HG03060 (cell line): ENCODE measurements around the gene TAF5L.
"Not testable (repeated sequence)": the region's sequence is repeated elsewhere in the genome, so short reads cannot be mapped to it uniquely, and the experiment has no call there.

Source experiments
- ATAC-seq: cut with Tn5 transposase; IDR thresholded peaks from one replicate; pipeline ENCODE4 v1.9.1; 2021; ENCODE audit warnings: low read depth, moderate number of reproducible peaks; ENCODE audit not compliant: unreplicated experiment

Gene TAF5L

DNA sequence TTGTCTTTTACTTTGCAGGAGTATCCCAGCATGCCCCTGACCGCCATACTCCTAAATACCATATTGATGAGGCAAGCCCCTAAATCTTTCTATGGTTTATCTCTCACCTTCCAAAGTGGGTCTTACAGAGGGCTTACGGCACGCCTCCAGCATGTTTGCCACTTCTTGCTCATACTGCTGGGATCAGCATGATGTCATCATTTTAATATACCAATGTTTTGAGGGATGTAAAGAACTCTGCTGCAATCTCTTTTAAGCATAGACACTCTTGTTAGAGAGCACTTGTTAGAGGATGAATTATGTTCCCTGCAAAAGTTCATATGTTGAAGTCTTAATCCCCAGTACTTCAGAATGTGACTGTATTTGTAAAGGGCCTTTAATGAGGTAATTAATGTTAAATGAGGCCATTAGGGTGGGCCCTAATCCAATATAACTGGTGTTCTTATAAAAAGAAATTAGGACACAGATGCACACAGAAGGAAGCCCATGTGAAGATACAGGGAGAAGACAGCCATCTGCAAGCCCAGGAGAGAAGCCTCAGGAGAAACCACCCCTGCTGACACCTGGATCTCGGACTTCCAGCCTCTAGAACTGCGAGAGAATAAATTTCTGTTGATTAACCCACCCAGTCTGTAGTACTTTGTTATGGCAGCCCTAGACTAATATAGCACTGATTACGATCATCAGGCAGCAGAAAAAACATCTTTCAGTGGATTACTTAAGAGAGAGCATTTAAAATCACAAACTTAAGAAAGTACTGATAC is 51.1 kb downstream of the TAF5L start:
- ATAC-seq, result no peak

DNA sequence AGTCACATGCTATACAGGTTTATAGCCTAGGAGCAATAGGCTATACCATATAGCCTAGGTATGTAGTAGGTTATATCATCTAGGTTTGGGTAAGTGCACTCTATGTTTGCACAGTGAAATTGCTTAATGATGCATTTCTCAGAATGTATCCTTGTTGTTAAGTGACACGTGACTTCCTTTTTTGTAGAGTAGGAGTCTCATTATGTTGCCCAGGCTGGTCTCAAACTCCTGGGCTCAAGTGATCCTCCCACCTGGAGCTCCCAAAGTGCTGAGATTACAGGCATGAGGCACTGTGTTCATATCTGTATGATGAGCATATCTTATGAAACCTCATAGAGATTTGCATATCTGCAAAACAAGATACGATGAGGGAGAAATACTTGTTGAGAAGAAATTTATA is 53.6 kb downstream of the TAF5L start:
- ATAC-seq, result no peak

DNA sequence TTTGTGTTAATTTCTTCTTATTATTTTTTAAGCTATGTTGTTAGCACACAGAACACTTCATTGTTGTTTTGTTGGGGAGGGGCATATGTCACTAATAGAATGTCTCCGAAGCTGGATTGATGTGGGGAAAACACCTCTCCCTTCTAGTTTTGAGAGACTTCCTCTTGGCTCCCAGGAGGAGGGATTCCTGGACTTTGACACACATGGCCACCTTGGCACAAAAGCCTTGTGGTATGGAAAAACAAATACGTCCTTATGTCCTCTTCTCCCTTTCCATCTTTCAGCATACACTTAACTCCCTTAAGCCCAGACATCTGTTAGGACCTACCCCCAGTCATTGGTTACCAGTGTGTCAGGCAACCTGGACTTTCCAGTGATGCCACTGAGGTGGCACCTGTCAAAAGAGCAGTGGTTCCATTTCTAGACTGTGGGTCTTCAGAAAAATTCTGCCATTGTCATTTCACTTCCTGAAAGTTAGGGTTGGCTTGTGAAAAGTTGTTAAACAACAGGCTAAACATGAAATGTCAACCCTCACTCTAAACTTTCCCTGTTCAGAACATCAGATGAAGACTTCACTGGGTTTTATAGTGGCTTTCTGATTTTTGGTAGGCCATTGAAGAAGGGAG is 54.9 kb downstream of the TAF5L start:
- no peak for ATAC-seq

DNA sequence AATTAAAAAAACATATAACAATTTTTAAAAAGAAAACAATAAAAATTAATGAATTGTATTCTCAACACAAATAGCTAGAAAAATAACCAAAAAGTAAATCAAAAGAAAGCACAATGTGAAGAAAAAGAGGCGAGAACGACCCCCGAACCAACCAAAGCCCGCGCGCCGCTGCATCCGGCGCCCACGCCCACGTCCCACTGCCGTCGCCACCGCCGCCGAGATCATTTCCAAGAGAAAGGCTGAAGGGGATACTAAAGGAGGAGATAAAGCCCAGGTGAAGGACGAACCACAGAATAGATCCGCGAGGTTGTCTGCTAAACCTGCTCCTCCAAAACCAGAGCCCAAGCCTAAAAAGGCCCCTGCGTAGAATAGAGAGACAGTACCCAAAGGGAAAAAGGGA is 55.6 kb downstream of the TAF5L start:
- ATAC-seq, result no peak

DNA sequence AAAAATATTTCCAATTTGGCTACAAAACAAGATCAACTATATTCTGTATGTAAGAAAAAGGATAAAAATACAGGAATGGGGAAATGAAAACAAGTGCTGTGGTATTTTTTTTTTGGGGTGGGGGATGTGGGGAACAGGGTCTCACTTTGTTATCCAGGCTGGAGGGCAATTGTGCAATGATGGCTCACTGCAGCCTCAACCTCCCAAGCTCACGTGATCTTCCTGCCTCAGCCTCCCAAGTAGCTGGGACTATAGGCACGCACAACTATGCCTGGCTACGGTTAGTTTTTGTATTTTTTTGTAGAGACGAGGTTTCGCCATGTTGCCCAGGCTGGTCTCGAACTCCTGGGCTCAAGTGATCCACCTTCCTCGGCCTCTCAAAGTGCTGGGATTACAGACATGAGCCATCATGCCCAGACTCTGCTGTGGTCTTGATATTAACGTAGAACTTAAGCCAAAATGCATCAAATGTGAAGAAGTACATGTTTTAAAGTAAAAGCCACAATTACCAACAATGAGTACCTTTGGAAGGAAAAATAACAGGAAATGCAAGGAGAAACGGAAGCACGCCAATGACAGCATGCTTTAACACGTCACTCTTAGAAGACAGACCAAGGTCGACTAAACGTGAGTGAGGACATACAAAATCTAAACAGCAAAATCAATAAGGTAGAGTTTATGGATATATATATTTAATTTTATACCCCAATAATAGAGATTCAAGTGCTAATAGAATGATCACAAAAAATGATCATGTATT is 58.6 kb downstream of the TAF5L start:
- ATAC-seq, result no peak

DNA sequence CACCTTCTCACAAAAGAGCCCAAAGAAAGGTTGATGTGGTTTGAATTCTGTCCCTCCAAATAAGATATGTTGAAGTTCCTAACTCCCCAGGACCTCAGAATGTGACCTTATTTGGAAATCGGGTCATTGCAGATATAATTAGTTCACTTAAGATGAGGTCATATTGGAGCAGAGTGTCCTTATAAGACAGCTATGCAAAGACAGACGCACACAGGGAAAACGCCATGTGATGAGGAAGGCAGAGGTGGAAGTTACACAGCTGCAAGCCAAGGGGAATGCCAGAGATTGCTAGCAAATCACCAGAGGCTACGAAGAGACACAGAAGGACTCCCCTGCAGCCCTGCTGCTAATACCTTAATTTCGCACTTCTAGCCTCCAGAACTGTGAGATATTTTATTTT is 62.2 kb downstream of the TAF5L start:
- ATAC-seq, result no peak

DNA sequence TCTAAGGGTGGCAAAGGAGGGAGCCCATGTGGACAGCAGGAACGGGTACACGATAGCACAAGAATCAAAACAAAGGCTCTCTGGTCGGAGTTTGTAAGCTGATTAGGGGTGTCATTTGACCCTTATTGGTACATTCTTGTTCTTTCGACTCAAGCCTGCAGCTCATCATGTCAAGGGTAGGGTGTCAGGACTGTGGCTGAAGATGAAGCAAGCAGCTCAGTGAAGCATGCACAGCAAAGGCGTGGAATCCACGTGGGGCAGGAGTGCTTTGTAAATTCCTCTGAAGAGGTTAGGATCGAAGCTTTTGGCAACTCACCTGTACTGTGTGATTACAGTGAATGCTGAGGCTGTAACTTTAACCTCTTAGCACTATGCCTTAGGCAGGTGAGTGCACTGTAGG is 62.7 kb downstream of the TAF5L start:
- no peak for ATAC-seq

DNA sequence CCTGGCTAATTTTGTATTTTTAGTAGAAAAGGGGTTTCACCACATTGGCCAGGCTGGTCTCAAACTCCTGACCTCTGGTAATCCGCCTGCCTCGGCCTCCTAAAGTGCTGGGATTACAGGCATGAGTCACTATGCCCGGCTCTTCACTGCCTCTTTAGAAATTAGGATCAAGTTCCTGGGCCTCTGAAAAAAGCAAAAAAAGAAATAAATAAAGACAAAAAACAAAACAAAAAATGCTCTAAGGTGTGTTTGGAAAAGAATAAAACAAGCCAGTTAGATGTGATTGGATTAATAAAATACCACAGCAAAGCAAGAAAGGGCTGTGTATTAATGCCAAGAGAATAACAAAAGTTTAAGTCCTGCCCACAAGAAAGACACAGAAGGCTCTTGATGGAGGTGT is 63.2 kb downstream of the TAF5L start:
- ATAC-seq, result no peak

DNA sequence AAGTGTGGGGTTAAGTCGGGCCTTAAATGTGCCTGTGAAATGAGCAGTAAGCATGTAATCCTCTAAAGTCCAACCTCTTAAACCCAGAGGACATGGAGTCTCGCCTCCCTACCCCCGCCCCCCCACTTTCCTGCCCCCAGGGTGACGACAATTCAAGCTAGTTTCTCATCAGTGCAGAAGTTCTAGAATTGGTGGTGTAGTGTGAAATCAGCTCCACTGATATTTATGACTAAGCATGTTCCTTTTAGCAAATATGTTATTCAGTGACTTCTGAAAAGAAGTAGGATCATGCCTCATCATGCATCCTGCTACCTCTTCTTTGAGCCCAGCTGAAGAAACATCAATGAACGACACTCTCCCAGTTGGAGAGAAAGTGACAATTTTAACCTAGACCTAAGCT is 64.8 kb downstream of the TAF5L start:
- no peak for ATAC-seq

DNA sequence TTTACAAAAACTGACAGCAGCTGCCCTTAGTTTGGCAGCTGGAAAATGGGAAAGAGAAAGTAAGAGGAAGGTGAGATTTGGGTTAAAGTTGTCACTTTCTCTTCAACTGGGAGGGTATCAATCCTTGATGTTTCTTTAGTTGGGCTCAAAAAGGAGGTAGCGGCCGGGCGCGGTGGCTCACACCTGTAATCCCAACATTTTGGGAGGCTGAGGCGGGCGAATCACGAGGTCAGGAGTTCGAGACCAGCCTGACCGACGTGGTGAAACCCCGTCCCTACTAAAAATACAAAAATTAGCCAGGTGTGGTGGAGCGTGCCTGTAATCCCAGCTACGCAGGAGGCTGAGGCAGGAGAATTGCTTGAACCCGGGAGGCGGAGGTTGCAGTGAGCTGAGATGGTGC is 65.8 kb downstream of the TAF5L start:
- ATAC-seq, result not testable (repeated sequence)

DNA sequence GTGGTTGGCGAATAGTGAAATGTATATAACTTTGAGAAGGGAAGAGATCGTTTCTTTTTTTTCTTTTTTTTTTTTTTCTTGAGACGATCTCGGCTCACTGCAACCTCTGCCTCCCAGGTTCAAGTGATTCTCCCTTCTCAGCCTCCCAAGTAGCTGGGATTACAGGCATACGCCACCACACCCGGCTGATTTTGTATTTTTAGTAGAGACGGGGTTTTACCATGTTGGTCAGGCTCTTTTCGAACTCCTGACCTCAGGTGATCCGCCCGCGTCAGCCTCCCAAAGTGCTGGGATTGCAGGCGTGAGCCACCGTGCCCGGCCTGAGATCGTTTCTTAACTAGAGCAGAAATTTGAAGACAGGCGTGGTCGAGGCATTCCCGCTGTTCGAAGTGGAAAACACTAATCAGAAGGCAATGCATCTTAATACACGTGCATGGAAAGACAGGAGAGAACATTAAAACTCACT is 66.6 kb downstream of the TAF5L start:
- not testable (repeated sequence) for ATAC-seq

DNA sequence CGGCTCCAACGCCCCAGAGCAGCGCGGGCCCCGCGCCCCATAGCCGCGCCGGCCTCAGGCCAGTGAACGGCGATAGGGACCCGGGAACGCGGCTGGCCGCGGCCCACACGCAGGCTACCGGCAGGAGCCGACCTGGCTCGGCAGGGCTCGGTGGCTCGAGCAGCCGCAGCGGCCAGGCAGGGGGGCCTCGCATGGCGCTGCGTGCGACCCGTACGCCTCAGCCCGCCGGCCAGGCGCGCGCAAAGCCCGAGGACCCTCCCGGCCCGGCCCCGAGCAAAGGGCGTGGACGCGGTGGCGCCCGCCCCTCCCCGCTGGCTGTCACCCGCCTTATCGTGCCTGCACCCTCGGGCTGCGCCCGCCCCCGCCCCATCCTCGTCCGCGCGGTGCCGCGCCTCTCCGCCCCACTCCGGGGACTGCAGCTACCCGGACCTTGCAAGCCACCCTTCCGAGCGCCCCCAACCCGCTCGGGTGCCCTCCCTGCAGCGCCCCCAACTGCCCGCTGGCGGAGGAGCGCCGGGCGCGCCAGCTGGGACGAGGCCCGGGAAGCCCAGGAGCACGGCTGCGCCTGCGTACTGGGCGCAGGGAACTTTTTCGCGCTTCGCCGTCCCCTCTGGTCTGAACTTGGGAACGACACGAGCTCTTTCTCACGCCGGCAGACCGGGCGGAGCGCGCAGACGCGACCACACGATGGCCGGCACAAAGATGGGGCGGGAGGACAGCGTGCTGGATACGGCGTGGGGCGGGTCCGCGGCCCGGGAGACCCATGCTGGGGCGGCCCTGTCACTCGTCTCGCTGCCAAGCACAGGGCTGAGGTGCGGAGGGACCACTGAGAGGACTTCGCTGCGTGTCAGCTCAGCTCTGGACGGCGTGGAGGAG is 67.2 kb downstream of the TAF5L start, which contains the start of gene ABCB10:
Gene ABCB10, minus strand, starts transcription at position 248 of the 876 bp plus-strand sequence. Its CDS starts 55 bp downstream, at position 193.
- ATAC-seq, result peak; percentile 79

DNA sequence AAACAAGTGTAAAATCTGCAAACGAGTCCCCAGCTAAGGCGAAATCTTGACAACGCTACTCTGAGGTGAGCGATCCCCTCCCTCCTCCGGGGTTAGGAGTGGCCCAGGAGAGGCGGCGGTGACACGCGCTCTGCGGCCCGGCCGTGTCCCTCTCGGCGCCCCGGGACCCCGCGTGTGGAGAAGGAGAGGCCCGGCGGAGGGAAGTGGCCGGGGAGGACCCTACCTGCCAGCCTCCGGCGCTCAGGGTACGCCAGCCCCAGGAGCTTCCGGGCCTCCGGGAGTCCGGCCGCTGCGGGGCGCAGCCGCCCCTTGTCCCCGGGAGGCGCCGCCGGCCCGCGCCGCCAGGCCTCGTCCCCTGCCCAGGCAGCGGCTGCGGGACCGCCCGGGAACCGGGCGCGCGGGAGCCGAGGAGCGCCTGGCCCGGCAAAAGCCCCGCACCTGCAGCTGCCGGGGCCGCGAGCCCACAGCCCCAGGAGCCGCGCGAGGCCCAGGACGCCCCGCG is 68.0 kb downstream of the TAF5L start:
- ATAC-seq, result no peak

DNA sequence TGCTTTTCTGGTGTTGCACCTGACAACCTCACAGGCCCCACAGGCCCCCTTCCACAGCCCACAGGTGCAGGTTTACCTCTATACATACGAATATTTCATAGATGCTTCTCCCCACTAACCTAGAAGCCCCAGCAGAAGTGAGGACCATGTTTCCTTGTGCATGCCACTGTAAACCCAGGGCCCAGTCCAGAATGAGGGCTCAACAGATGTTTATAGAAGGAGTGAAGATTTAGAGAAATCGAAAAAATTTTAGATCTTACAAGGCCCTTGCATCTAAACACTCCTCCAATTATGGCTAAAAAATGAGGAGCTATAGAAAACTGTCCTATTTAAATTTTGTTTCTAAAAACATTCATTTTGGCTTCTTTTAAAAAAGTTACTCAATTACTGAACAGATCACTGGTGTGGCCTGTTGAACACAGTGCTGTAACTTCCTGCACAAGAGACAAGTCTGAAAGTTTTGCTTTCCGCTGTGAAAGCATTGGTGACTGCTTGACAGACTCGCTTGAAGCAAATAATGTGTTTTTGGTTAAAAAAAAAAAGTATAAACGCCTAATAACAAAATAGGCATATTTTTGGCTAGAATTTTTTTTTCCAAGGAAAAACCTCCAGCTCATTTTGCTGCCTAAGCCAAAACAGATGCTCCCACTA is 68.6 kb downstream of the TAF5L start:
- ATAC-seq, result no peak

DNA sequence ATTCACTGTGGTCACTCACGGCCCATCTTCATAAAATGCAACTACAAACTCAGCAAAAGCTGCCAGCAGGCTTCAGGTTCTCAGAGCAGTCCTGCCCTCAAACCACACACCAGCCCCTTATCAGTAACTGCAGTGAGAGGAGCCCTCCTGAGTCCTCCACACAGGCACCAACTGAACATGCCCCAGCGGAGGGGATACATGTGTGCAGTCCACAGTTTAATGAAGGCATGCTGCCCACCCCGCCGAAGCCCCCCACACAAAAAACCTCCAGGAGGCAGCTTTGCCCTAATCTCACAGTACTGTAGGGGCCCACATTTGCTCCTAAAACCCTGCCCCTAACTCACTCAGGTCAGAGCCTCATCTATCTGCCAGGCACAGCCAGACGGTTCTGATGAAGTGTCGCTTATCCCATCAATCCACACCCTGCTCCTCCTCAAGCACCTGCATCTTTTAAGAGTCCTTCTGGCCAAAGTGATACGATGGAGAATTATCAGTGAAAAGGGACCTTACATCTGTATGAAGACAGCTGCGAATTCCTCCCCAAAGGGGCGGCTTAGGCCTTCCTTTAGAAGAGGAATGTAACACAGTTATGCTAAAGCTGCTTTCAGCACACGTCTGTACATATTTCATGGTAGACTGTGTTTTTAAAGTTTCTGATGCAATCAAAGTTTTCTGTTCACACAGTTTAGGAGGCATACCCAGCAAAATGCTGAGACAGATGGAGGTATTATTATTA is 70.9 kb downstream of the TAF5L start:
- no peak for ATAC-seq

DNA sequence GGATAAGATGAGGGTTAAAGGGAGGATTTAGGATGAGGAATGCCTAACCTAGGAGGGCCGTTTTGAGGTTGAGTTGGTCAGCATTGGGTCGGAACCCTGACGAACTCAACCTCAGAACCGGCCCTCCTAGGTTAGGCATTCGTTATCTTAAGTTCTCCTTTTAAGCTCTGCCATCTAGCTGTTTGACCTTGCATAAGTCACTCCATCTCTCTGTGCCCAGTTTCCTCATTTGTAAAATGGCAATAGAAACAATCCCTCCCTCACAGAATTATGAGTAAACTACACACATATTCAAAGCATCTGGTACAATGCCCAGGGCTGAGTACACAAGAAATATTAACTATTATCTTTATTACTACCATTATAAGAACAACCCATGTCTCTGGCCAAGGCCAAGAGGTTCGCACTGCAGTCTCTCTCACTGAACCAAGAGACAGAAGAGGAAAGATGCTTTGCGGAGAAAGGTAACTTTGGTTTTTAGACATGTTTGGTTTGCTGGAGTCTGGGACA is 72.2 kb downstream of the TAF5L start:
- no peak for ATAC-seq

DNA sequence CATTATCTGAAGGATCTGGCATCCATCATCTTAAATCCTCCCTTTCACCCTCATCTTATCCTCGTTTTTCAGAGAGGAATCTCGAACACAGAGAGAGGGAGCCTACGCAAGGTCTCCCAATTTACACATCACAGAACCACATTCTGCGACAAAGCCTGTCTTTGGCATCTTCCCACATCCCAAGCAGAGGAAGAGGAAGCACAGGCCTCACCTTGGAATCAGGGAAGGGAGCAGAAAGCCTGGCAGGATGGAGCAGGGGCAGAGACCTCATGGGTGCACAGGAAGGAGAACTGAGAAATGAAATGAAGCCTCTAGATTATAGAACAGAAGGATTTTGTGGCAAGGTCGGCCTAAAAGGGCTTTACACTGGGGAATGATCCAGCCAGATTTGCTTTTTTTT is 73.2 kb downstream of the TAF5L start:
- ATAC-seq, result no peak

DNA sequence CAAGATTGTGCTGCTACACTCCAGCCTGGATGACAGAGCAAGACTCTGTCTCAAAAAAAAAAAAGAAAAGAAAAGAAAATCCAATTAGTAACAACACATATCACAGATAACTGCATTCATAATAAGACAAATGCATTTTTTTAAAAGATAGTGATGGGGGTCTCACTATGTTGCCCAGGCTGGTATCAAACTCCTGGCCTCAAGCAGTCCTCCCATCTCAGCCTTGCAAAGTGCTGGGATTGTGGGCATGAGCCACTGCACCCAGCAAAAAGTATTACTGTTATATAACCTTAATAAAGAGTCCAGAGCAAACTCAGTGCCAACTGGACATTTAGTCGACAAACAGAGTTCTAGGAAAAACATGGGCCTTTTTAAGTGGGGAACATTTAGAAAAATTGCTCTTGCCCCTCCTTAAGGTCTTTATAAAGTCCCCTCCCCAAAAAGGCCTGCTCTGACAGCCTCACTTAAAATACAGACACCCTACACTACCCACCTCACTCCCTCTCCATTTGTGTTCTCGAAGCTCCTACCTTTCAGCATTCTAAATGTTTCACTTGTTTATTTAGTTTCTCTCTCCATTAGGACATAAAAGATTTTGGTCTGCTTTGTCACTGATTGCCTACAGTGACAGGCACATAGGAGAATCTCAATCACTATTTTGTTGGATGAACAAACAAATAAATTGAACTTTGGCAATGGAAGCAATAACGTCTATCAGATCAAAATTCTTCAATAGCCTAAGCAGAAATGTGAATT is 74.9 kb downstream of the TAF5L start:
- ATAC-seq, result no peak
